Measurements from ENCODE around the gene HMOX1. TPM values are rescaled to one million over a fixed set of nuclear protein-coding genes. Genes with fewer than 3 reads are reported as not detected.

Gene HMOX1
- total and polyA plus RNA-seq, 12 donors: 15.4 to 578 (median 39.3) TPM

GRCh38 chr22:35386670-35387288 lies 5.9 kb downstream of the HMOX1 start:
- no peak overlapping the region for H3K27ac ChIP-seq
- TF ChIP-seq POLR2A (IDR thresholded peaks at IDR 0.05): no peak
- no peaks in the 10 kb centered on the region for H3K9me3 ChIP-seq (replicated peaks in 1 of 3)
- no peaks in the 10 kb centered on the region for H3K27me3 ChIP-seq
- intact Hi-C loops (cut with DNase I): no loop called here
- peaks cover 2 to 14% of the 10 kb centered on the region in 2 donors for H3K4me1 ChIP-seq (replicated peaks in 1 of 2)
- H3K4me3 ChIP-seq: no peak overlapping the region
- 80 to 94% (median 91%) methylated on average over 1 to 19 of the region's 19 CpGs for WGBS, 4 donors
- no peak for DNase-seq
- peaks cover 0 to 65% of the 10 kb centered on the region in 2 donors for H3K36me3 ChIP-seq (replicated peaks in 1 of 2)

- no peaks in the 10 kb centered on the region for H3K9me3 ChIP-seq (replicated peaks in 1 of 3)
- peaks cover 0 to 62% of the 10 kb centered on the region in 2 donors for H3K36me3 ChIP-seq (replicated peaks in 1 of 2)
- H3K27ac ChIP-seq: no peak overlapping the region
- no peaks in the 10 kb centered on the region for H3K27me3 ChIP-seq
- H3K4me3 ChIP-seq: no peak overlapping the region
- no peak for DNase-seq
- TF ChIP-seq POLR2A (IDR thresholded peaks at IDR 0.05) (no peak), CTCF (IDR thresholded peaks at IDR 0.05) (no peak)
- intact Hi-C loops (cut with DNase I): no loop called here
- WGBS, 4 donors: 74 to 88% (median 82%) methylated on average over 5 of the region's 5 CpGs
- H3K4me1 ChIP-seq (replicated peaks in 1 of 2): peaks cover 0 to 12% of the 10 kb centered on the region in 2 donors
Observed at GRCh38 chr22:35390933-35391332, 10.0 kb downstream of the HMOX1 start.

- Histone ChIP-seq H3K4me3 (no peak overlapping the region), H3K27ac (no peak overlapping the region), H3K9me3 (replicated peaks in 1 of 3) (no peaks in the 10 kb centered on the region), H3K27me3 (no peaks in the 10 kb centered on the region), H3K4me1 (replicated peaks in 1 of 2) (peaks cover 2 to 17% of the 10 kb centered on the region in 2 donors), H3K36me3 (replicated peaks in 1 of 2) (peaks cover 0 to 48% of the 10 kb centered on the region in 2 donors)
- intact Hi-C loops (cut with DNase I): no loop called here
- TF ChIP-seq POLR2A (IDR thresholded peaks at IDR 0.05): no peak
- TF ChIP-seq CTCF (IDR thresholded peaks at IDR 0.05): no peak
- DNase-seq: no peak
- WGBS, 4 donors: 86 to 96% (median 91%) methylated on average over 2 of the region's 2 CpGs
Observed at GRCh38 chr22:35392357-35392756, 11.5 kb downstream of the HMOX1 start.

- peak overlapping the region in 2 of 5 donors; percentile 20 to 52 for H3K27ac ChIP-seq
- intact Hi-C loops (cut with DNase I): no loop called here
- 59 to 75% (median 68%) methylated on average over 12 to 16 of the region's 16 CpGs for WGBS, 4 donors
Observed at GRCh38 chr22:35393116-35394010, 12.5 kb downstream of the HMOX1 start.

More at GRCh38 chr22:35393116-35394010, 12.5 kb downstream of the HMOX1 start:
- Histone ChIP-seq H3K27me3 (no peaks in the 10 kb centered on the region), H3K36me3 (replicated peaks in 1 of 2) (peaks cover 0 to 38% of the 10 kb centered on the region in 2 donors), H3K4me3 (no peak overlapping the region), H3K9me3 (replicated peaks in 1 of 3) (no peaks in the 10 kb centered on the region), H3K4me1 (replicated peaks in 1 of 2) (peaks cover 3 to 23% of the 10 kb centered on the region in 2 donors)
- TF ChIP-seq POLR2A (IDR thresholded peaks at IDR 0.05) (no peak), CTCF (IDR thresholded peaks at IDR 0.05) (no peak)
- peak in 1 of 7 donors; percentile 24 for DNase-seq

All from adrenal gland (tissue), 12 donors.